Hippocampal formation (tissue), 2 donors: ENCODE measurements around the gene GRIN2A.

ENCODE experiments used
- DNase-seq, 2 donors: peaks; one replicate each; lab custom pipeline; 2025; lab: John Stamatoyannopoulos, UW

Gene GRIN2A

GRCh38 chr16:10086620-10087019, 95.6 kb downstream of the GRIN2A start:
- no peak for DNase-seq

GRCh38 chr16:10085078-10085798, 97.0 kb downstream of the GRIN2A start:
- DNase-seq, result no peak

GRCh38 chr16:10083301-10083700, 98.9 kb downstream of the GRIN2A start:
- DNase-seq, result no peak

GRCh38 chr16:10081201-10081940, 100.9 kb downstream of the GRIN2A start:
- DNase-seq, result no peak

GRCh38 chr16:10080051-10080772, 102.0 kb downstream of the GRIN2A start:
- DNase-seq, result peak; percentile 22 to 60

- DNase-seq, result no peak
Observed at GRCh38 chr16:10078541-10078949, 103.7 kb downstream of the GRIN2A start.

GRCh38 chr16:10077861-10078260, 104.4 kb downstream of the GRIN2A start:
- DNase-seq, result no peak

GRCh38 chr16:10076037-10076436, 106.2 kb downstream of the GRIN2A start:
- no peak for DNase-seq

- no peak for DNase-seq
Observed at GRCh38 chr16:10070591-10070990, 111.6 kb downstream of the GRIN2A start.

GRCh38 chr16:10069374-10069773, 112.9 kb downstream of the GRIN2A start:
- DNase-seq, result no peak

GRCh38 chr16:10067835-10068234, 114.4 kb downstream of the GRIN2A start:
- no peak for DNase-seq

- no peak for DNase-seq
Observed at GRCh38 chr16:10067406-10067805, 114.8 kb downstream of the GRIN2A start.

GRCh38 chr16:10065019-10065418, 117.2 kb downstream of the GRIN2A start:
- DNase-seq, result no peak

GRCh38 chr16:10048850-10049249, 133.4 kb downstream of the GRIN2A start:
- no peak for DNase-seq

- DNase-seq, result no peak
Observed at GRCh38 chr16:10045947-10046346, 136.3 kb downstream of the GRIN2A start.

GRCh38 chr16:10045291-10045775, 136.9 kb downstream of the GRIN2A start:
- DNase-seq, result no peak

GRCh38 chr16:10040136-10041080, 141.8 kb downstream of the GRIN2A start:
- no peak for DNase-seq

- DNase-seq, result peak; percentile 37 to 77
Observed at GRCh38 chr16:10039220-10040096, 142.8 kb downstream of the GRIN2A start.

- no peak for DNase-seq
Observed at GRCh38 chr16:10037751-10038150, 144.5 kb downstream of the GRIN2A start.

- DNase-seq, result no peak
Observed at GRCh38 chr16:10036956-10037355, 145.3 kb downstream of the GRIN2A start.
